Stimulated activated CD8-positive, alpha-beta memory T cell treated with anti-CD3 and anti-CD28 coated beads, Interleukin-15, amount 100 ng/mL, for 4 hours (primary cell): ENCODE results near the gene STARD9.
"Not testable (repeated sequence)": the region's sequence is repeated elsewhere in the genome, so short reads cannot be mapped to it uniquely, and the experiment has no call there.

Source experiments
- DNase-seq, 2 donors: peaks; one replicate each; pipeline ENCODE4 v3.0.0-alpha.2; 2020; ENCODE audit warnings: low read depth in 2 of 2

The STARD9 gene

GRCh38 chr15:42729409-42729808 lies 154.0 kb downstream of the STARD9 start:
- no peak for DNase-seq

GRCh38 chr15:42730135-42730534 lies 154.7 kb downstream of the STARD9 start:
- DNase-seq = no peak

- no peak for DNase-seq
Measured at GRCh38 chr15:42730536-42730935, 155.1 kb downstream of the STARD9 start.

GRCh38 chr15:42731461-42731860 lies 156.1 kb downstream of the STARD9 start:
- DNase-seq = no peak

GRCh38 chr15:42732095-42732827 lies 156.9 kb downstream of the STARD9 start:
- no peak for DNase-seq

- DNase-seq = no peak
Measured at GRCh38 chr15:42733027-42733426, 157.6 kb downstream of the STARD9 start.

- no peak for DNase-seq
Measured at GRCh38 chr15:42734076-42734672, 158.8 kb downstream of the STARD9 start.

GRCh38 chr15:42735382-42736165 lies 160.2 kb downstream of the STARD9 start:
- no peak for DNase-seq

- no peak for DNase-seq
Measured at GRCh38 chr15:42736178-42736792, 160.9 kb downstream of the STARD9 start.

- DNase-seq = peak; percentile 79 to 88
Measured at GRCh38 chr15:42736793-42737528, 161.6 kb downstream of the STARD9 start, which contains the start of gene CDAN1. CDAN1 (minus strand) TSS chr15:42737128; CDS start chr15:42737102, 26 bp downstream.

- no peak for DNase-seq
Measured at GRCh38 chr15:42737529-42738328, 162.3 kb downstream of the STARD9 start.

- DNase-seq = no peak
Measured at GRCh38 chr15:42741710-42742109, 166.3 kb downstream of the STARD9 start.

GRCh38 chr15:42742149-42742548 lies 166.7 kb downstream of the STARD9 start:
- no peak for DNase-seq

- DNase-seq = no peak
Measured at GRCh38 chr15:42744195-42744594, 168.8 kb downstream of the STARD9 start.

GRCh38 chr15:42749266-42749665 lies 173.9 kb downstream of the STARD9 start:
- DNase-seq = no peak

- no peak for DNase-seq
Measured at GRCh38 chr15:42750306-42750705, 174.9 kb downstream of the STARD9 start.

- no peak for DNase-seq
Measured at GRCh38 chr15:42759093-42759492, 183.7 kb downstream of the STARD9 start.

GRCh38 chr15:42760759-42761158 lies 185.4 kb downstream of the STARD9 start:
- DNase-seq = no peak

- not testable (repeated sequence) for DNase-seq
Measured at GRCh38 chr15:42761813-42762212, 186.4 kb downstream of the STARD9 start.

- DNase-seq = not testable (repeated sequence)
Measured at GRCh38 chr15:42764154-42764731, 188.8 kb downstream of the STARD9 start.
